Suppressor macrophage (primary cell): ENCODE measurements around the gene SHISAL1.

Experiments
- DNase-seq, 4 experiments: peaks; one replicate each; pipeline ENCODE4 v3.0.0-alpha.2; 2020 to 2022
- total RNA-seq, 17 experiments: gene quantifications; one replicate each; lab custom pipeline; 2026; ENCODE audit warnings: mixed read lengths in 6 of 17, inconsistent platforms in 3 of 17; lab: John Stamatoyannopoulos, UW

The SHISAL1 gene
- total RNA-seq = 0 to 3.3 (median 0) reads per million in 17 experiments

DNA sequence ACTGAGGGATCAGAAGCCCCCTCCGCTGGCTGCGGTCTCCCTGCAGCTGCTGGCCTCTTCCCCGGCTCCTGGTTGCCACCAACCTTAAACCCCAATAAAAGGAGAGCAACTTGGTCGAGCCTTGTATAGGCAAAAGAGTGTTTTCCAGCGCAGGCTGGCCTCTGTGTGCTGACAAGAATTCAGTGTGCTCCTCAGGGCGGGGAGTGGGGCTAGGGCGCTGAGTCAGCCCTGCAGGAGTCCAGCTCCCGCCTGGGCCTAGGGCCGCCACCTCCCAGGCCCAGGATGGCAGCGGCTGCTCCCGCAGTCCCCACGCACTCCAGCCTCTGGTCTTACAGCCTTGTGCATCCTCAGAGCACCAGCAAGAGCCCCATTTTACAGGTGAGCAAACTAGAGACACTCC, at the start of gene SHISAL1:
Gene SHISAL1, minus strand, starts transcription at position 186 of the 400 bp plus-strand sequence. CDS start 12,006 bp downstream, outside the sequence.
- no peak for DNase-seq

- DNase-seq = no peak
Observed at GRCh38 chr22:44361391-44362126, 48.8 kb upstream of the SHISAL1 start.

DNA sequence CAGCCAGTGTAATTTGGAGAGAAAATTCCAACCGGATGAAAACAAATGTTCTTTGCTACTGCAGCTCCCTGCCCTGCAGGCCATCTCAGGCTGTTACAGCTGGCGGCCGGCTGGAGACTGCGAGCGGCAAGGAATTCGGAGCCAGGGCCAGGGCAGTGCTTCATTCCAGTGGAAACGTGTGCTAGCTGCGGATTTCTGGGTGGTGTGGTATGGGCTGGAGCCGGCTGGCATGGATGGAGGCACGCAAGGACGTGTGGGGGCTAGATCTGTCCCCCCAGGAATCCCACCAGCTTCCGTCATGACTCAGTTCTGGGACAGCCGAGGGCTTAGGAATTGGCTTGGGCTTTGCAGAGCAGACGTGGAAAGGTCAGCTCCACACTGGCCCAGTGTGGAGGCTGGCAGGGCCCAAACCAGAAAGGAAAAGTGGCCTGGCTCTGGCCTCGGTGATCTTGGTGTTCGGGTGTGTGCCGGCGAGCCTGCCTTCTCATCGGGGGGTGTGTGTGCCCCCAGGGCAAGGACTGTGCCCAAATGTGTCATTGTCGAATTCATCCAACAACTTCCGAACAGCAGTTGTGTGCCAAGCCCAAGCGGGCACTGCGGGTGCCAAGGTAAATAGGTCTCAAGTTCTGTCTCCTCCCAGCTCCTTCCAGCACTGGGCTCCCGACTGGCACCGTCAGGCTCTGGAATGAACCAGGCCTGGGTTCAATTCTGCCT, 48.1 kb upstream of the SHISAL1 start:
- no peak for DNase-seq

DNA sequence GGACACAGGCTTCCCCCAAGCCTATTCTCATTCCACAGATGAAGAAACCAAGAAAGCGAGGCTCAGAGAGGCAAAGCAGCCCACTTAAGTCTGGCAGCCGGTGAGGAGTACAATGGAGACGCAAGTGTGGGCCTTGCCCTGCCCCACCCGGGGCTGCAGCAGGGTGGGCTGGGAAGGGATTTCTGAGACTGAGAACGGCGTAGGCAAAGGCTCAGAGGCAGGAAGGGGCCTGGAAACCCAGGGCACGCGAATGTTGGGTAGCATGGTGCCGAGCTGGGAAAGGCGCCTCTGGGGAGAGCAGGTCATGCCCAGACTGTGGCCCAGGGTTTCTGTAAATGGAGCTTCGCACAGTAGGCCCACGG, 47.5 kb upstream of the SHISAL1 start:
- DNase-seq = no peak

GRCh38 chr22:44359496-44360110, 46.9 kb upstream of the SHISAL1 start:
- DNase-seq = peak; percentile 15 to 49 (median 34)

- DNase-seq = no peak
Observed at GRCh38 chr22:44358709-44359440, 46.1 kb upstream of the SHISAL1 start.

GRCh38 chr22:44357966-44358465, 45.3 kb upstream of the SHISAL1 start:
- DNase-seq = no peak

DNA sequence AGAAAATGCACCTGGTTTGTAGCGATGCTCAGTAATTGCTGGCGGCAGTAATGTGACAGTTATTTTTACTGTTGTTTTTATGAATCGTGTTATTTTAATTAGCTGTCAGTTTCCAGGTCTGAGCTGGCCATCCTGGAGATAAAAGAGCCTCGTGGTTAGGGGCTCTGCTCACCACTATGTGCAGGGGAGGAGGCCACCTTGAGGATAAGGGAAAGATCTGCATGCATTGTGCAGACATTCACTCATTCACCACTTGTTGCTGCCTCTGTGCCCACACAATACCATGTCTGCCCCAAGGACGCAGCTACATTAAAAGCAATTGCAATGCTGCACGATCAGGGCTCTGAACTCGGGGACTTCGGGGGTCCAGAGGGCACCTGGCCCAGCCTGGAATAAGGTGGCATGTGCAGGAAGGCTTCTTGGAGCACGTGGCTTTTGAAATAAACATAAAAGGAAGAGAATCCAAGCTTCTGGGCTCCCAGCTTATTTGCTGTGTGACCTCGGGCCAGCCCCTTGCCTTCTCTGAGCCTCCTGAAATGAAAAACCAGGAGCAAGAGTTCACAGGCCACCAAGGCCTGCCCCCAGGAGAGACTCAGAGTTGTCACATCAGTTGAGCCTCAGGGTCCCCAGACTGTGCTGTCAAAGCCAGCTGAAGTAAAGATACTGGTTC, 44.7 kb upstream of the SHISAL1 start:
- DNase-seq = no peak

DNA sequence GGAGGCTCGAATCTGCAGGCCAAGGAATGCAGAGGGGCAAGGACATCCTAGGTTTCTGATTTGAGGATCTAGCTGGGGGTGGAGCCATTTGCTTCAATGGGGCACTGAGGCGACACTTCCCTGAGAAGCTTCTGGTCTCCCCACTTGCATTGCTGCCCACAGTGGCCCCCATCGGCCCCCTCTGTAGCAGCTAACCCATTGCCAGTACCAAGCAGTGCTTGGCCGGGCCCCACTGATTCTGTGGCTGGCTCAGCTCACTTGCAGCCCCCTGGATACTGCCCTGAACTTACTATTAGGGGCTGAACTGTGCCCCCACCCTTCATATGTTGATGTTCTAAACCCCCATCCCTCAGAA, 42.9 kb upstream of the SHISAL1 start:
- no peak for DNase-seq

- DNase-seq = no peak
Observed at GRCh38 chr22:44354288-44354687, 41.5 kb upstream of the SHISAL1 start.

DNA sequence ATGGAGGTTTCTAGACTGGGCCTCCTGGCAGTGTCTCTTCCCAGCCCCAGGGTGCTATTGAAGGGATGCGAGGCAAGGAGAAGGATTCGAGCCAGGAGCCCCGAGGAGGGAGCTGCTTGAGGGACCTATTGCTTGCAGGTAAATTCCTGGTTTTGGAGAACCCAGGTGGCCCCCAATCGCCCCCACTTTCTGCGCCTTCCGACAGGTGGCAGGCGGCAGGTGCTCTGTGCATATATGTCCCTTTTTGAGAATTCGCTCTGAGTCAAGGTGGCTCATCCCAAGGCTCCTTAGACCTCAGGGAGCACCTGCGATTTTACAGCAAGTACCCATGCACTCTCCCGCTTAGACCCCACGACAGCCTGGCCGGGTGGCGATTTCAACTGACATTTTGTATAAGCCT, 40.3 kb upstream of the SHISAL1 start:
- DNase-seq = no peak

DNA sequence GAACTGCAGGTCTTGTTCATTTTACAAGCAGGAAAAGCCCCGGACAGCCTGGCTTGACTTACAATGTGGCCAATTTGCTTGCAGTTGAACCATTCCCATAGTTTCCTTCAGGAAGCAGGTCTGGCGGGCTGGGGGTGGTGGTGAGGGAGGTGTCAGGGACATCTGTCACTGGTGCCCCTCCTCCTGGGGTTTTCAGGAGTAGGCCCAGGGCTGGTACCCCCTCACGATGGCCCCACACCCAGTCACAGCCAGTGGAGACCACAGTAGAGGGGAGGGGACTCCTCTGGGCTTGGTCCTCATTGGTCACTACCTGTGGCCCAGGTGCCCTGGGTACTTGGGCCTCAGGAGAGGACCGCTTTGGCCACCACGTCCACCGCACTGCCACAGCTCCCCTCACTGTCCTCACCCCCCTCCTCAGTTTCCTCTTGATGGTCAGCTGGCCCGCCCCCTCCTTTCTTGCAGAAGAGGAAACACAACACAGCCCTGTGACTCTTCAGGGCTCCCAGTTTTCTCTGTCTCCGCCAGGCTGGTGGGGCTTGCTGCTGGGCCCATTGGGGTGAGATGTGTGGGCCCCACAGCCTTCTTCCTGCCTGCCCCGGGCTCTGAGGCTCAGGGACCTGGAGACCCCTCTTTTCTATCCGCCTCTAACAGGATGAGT, 39.8 kb upstream of the SHISAL1 start:
- DNase-seq = peak in 3 of 4 experiments; percentile 26 to 59 (median 58)

- peak in 3 of 4 experiments; percentile 36 to 56 (median 41) for DNase-seq
Observed at GRCh38 chr22:44351685-44352377, 39.1 kb upstream of the SHISAL1 start.

DNA sequence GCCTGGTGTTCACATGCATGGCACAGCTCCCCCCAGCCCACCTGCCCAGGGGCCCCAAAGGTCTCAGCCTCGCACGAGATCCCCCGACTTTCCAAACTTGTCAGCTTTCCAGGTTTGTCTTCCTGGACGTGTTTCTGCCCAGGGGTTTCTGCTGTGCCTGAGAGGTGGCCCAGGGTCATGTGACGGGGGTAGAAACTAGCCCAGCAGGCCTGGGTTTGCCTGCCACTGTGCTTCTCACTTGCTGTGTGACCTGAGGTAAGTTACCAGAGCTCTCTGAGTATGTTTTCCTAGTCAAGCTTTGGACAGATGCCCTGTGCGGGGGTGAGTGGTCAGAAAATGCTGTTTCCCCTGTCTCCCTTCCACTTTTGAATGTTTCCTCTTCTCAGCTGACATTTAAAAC, 38.3 kb upstream of the SHISAL1 start:
- peak in 1 of 4 experiments; percentile 21 for DNase-seq

DNA sequence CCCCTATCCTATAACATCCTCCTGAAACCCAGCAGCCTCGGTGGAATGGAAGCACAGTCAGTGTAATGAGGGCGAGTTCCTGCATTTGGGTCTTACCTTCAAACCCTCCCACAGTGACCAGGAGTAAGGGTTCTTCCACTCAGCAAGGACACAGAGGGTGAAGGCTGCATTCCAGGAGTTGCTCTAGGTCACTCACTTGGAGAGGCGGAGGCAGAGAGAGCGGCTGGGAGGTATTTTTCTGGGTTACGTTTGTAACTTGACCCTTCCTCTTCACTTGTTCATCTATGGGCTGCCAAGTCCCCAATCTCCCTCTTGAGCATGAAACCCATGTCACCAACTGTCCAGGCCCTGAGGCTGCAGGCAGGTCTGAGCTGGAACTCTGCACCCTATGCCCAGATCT, 36.8 kb upstream of the SHISAL1 start:
- no peak for DNase-seq

DNA sequence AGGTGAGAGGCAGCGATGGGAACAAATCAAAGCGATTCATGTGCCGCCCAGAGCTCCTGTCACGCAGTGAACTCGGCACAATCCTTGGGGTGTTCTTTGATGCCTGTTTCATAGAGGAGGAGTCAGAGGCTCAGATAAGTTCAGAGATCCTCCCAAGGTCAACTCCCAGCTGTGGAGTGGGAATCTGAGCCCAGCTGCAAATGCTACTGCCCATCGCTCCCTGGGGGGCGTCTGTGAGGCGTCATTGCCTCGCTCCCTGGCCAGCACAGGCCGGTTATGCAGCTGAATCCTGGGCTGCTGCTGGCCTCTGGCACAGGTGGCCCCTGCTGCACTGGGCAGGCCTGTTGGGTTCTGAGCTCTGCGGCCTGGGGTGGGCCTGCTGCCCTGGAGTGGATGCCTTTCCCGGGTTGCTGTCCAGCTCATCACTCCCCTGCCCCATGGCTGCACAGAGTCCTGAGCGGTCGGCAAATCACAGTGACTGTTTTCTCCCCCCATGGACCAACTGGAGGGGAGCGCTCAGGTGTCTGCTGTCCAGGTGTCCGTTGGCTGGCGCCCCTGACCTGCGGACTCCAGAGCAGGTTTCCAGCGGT, 36.3 kb upstream of the SHISAL1 start:
- DNase-seq = no peak

- no peak for DNase-seq
Observed at GRCh38 chr22:44347549-44347948, 34.8 kb upstream of the SHISAL1 start.

- no peak for DNase-seq
Observed at GRCh38 chr22:44347080-44347479, 34.3 kb upstream of the SHISAL1 start.

DNA sequence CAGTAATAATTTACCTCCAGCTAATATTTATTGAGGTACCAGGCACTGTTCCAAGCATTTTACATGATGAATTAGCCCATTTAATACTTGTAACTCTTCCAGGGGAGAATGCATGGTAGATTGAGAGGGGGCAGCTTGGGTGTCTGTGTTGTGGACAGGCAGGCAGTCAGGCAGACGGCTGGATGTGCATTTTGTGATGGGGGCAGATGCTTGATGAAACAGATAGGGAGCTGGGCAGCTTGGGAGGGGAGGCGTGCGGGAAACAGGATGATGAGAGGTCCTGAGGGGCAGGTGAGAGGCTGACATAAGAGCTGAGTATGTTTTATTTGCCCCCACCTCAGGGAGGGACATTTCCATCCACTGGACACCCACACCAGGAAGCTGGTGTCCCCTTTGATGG, 33.1 kb upstream of the SHISAL1 start:
- no peak for DNase-seq

- DNase-seq = no peak
Observed at GRCh38 chr22:44344407-44344806, 31.7 kb upstream of the SHISAL1 start.
